ENCODE measurements around the gene LIME1.

DNA sequence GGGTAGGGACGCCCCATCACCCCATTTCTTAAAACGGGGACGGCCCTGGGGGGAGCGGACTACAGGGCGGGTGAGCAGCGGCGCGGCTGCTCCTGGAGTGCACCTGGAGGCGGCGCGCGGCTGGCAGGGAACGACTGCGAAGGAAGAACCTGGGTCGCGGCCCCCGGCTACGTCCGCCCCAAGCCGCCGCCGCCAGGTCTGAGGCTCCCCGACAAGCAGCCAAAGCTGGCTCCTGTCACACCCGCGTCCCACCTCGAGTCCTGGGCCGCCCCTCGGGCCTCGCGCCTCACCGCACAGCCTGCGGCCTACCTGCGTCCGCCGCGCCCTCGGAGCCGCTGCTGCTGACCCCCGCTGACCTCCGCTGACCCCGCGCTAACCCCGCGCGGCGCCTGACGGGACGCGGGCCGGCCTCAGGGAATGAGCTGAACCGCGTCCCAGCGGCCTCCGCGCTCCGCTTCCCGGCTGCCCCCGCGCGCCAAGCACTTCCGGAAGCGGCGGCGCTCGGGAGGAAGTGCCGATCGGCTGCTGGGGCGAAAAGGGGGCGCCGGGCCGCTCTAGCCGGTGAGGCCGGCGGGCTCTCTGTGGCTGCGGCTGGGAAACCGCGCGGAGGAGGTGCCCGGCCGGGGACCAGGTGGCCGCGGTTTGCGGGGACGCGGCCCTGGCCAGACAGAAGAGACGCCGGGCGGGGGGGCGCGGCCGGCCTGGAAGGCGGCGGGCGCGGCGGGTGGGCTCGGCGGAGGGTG, 28.7 kb upstream of the LIME1 start, which contains the start of the genes ARFRP1 and ZGPAT:
- TF ChIP-seq POLR2AphosphoS5 (IDR thresholded peaks at IDR 0.05) (peak in 2 of 3 donors; percentile 73 to 81), POLR2A (IDR thresholded peaks at IDR 0.05) (peak in 1 of 2 donors; percentile 32)

Data from suprapubic skin (tissue), 4 donors.